Fibroblast of pulmonary artery (primary cell): ENCODE data around the gene GPT2.

Experiments used
- DNase-seq: peaks from one replicate; pipeline ENCODE4 v3.0.0-alpha.2; 2010; ENCODE audit warnings: low read depth
- H3K4me3 ChIP-seq: replicated peaks from 2 replicates; pipeline ENCODE4 v1.5.1; 2011; ENCODE audit warnings: low read depth, mild to moderate bottlenecking, control low read depth, low read length, moderate library complexity
- TF ChIP-seq, protein P1 (sequence below): IDR thresholded peaks from 2 replicates; pipeline ENCODE4 v1.5.1; 2011; ENCODE audit warnings: mild to moderate bottlenecking, control low read depth, low read length, inconsistent platforms; ENCODE audit errors: missing control alignments

Gene GPT2

DNA sequence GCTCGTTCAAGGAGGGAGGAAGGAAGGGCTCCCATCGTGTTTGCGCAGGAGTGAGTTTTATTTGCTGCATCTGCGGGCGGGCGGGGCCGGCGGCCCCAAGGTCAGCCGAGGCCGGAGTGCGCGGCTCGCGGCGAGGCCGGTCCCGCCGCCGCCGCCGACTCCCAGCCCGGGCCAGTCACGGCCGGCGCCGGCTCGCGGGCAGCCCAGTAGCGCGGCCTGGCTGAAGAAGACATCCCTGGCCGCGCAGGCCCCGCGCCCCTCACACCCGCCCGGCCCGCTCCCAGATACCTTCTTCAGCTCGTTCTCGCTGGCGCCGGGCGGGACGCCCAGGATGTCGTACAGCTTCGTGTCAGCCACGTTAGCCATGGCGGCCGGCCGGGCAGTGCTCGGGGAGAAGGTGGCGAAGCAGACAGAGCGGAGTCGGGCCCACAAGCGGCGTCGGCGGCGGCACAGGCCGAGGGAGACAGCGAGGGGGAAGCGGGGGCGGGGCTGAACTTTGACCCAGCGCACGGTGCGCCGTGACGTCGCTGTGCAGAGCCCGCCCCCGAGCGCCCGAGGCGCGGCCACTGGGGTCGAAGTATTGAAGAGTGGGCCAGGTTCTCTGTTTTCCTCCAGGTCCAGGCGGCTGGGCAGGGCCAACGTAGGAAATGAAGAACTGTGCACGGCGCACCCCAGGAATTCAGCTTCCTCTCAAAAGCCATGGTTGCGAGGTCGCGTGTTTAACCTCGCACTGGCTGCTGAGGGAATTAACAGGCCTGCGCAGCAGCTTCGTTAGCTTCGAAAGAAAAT, 89.2 kb downstream of the GPT2 start, which contains the start of gene DNAJA2:
Gene DNAJA2 (minus strand): TSS at position 468 of the 789 bp plus-strand sequence. CDS start 102 bp downstream, at position 366.
- TF ChIP-seq, protein P1, sequence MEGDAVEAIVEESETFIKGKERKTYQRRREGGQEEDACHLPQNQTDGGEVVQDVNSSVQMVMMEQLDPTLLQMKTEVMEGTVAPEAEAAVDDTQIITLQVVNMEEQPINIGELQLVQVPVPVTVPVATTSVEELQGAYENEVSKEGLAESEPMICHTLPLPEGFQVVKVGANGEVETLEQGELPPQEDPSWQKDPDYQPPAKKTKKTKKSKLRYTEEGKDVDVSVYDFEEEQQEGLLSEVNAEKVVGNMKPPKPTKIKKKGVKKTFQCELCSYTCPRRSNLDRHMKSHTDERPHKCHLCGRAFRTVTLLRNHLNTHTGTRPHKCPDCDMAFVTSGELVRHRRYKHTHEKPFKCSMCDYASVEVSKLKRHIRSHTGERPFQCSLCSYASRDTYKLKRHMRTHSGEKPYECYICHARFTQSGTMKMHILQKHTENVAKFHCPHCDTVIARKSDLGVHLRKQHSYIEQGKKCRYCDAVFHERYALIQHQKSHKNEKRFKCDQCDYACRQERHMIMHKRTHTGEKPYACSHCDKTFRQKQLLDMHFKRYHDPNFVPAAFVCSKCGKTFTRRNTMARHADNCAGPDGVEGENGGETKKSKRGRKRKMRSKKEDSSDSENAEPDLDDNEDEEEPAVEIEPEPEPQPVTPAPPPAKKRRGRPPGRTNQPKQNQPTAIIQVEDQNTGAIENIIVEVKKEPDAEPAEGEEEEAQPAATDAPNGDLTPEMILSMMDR = no peak
- DNase-seq = peak; percentile 89
- peak within 1 kb of the TSS; percentile 86 for H3K4me3 ChIP-seq

DNA sequence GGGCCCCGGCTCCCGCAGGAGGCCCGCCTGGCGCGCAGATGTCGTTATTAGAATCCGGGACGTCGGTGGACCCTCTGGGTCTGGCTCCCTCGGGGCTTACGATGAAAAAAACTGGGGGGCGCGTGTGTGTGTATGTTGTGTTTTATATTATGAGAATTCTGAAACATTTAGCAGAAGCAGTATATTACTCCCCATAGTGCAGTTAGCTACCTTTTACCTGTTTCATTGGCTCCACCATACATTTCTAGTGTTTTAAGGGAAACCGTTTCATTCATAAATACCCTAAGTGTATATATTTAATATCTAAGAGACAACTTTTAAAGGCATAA, 89.8 kb downstream of the GPT2 start:
- no peak for DNase-seq
- TF ChIP-seq, protein P1 = no peak
- H3K4me3 ChIP-seq = peak overlapping the region; percentile 86

DNA sequence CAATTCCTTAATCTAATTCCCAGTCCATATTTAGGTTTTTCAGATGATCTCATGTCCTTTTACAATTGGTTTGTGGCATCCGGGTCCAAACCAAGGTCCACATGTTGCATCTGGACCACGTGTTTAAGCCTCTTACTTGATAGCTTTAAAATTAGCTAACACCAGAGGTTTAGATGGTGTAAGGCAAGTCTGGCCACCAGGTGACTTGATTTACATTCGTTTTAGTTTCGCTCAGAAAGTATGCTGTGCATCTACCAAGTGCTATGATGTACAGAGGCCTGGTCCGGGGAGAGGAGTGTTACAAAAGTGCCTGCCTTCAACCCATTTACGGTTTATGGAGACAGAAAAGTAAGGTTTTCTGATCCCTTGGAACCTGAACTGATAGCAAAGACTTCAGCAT, 90.2 kb downstream of the GPT2 start:
- TF ChIP-seq, protein P1 = no peak
- no peak for DNase-seq
- H3K4me3 ChIP-seq = peak overlapping the region; percentile 86

DNA sequence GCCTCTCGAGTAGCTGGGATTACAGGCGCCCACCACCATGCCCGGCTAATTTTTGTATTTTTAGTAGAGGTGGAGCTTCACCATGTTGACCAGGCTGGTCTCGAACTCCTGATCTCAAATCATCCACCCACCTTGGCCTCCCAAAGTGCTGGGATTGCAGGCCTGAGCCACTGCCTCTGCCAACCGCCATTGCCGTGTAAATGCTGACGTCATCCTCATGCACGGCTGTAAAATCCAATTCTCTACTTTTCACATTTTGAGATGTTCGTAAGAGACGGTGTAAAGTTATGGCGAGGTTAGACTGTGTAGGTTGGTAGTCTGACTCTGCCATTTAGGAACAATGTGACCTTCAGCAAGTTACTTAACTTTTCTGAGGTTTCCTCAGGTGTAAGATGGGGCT, 91.0 kb downstream of the GPT2 start:
- DNase-seq = no peak
- TF ChIP-seq, protein P1 = no peak

DNA sequence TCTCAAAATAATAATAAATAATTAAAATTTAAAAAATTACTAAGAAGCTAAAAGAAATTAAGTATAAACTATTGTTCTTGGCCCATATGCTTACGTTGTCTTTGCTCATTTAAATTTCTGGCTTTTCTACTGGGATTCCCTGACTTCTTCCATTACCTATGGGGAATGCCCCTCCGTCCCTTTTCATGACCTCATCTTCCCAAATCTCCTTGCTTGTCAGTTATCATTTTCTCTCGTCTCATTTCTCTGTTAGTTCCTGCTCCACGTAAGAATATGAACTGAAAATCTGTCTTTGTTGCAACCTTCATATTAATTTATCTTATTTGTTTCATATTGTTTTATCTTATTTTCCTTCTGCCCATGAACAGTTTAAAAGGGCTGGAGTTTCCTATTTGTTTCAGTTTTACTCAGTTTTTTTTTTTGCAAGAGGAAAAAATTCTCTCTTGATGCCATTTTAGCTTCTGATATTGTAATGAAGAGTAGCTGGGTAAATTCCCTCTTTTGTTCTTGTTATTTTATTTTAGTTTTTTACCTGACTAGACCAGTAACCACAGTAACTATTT, 91.8 kb downstream of the GPT2 start:
- TF ChIP-seq, protein P1 = no peak
- no peak overlapping the region for H3K4me3 ChIP-seq
- DNase-seq = no peak

More for the DNA sequence above, 91.0 kb downstream of the GPT2 start:
- no peak overlapping the region for H3K4me3 ChIP-seq

DNA sequence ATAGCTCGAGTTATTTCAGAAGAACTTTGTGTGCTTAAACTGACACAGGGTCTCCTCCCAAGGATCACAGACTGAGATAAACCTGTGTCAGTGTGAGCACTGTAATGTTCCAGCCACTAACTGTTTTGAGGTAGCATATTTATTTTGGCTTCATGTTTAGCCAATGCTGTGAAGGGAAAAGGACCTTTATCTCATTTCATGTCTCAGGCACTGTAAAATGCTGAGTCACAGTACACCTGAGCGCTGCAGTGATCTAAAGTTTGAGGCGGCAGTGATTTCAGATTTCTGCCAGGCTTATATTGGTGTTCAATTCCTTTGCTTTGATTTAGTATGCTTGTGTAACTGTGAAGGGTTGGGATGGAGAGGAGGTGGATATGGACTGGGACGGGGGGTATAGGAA, 92.4 kb downstream of the GPT2 start:
- DNase-seq = no peak
- no peak overlapping the region for H3K4me3 ChIP-seq
- TF ChIP-seq, protein P1 = no peak
